C4-2B (cell line): ENCODE results near the gene SFMBT2.

Experiments
- ZFX ChIP-seq: fragments of 450-650 bp; IDR thresholded peaks from 2 replicates; pipeline ENCODE4 v1.6.1; 2017
- TF ChIP-seq, protein P1 (sequence below): fragments of 450-650 bp; conservative IDR thresholded peaks from 2 replicates; pipeline ENCODE4 v1.5.1; 2017; ENCODE audit warnings: mild to moderate bottlenecking

GRCh38 chr10:7130191-7130911, 280.5 kb downstream of the SFMBT2 start:
- TF ChIP-seq, protein P1, sequence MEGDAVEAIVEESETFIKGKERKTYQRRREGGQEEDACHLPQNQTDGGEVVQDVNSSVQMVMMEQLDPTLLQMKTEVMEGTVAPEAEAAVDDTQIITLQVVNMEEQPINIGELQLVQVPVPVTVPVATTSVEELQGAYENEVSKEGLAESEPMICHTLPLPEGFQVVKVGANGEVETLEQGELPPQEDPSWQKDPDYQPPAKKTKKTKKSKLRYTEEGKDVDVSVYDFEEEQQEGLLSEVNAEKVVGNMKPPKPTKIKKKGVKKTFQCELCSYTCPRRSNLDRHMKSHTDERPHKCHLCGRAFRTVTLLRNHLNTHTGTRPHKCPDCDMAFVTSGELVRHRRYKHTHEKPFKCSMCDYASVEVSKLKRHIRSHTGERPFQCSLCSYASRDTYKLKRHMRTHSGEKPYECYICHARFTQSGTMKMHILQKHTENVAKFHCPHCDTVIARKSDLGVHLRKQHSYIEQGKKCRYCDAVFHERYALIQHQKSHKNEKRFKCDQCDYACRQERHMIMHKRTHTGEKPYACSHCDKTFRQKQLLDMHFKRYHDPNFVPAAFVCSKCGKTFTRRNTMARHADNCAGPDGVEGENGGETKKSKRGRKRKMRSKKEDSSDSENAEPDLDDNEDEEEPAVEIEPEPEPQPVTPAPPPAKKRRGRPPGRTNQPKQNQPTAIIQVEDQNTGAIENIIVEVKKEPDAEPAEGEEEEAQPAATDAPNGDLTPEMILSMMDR, result no peak
- TF ChIP-seq ZFX, result no peak
